SK-N-SH (cell line): ENCODE measurements around the gene C8B. TPM values are rescaled to one million over a fixed set of nuclear protein-coding genes. Genes with fewer than 3 reads are reported as not detected.
A peak's percentile ranks its signal among the peaks of the same experiment; 100 is the strongest.

Experiments used
- CTCF ChIA-PET: fragments of 300-600, 350-600 bp; formaldehyde crosslinking; extraction: SDS; loops from one replicate; lab custom pipeline; 2021; lab: Yijun Ruan, JAX
- POLR2A ChIA-PET: fragments of 350-600 bp; sonication (Branson Sonifier 250); formaldehyde crosslinking; extraction: SDS; loops from one replicate; lab custom pipeline; 2020; ENCODE audit warnings: antibody characterized with exemption, inconsistent platforms; lab: Yijun Ruan, JAX
- DNase-seq: peaks from one replicate; pipeline ENCODE4 v3.0.0; 2012
- H2AFZ ChIP-seq: fragments of 200-600 bp; sonication (generic); 2 replicates; pipeline ENCODE4 v1.8.1; 2016; ENCODE audit warnings: antibody characterized with exemption, mild to moderate bottlenecking, low read depth
- H3F3A ChIP-seq: fragments of 200-600 bp; sonication (generic); replicated peaks from 2 replicates; pipeline ENCODE3; 2016; ENCODE audit warnings: antibody characterized with exemption, mild to moderate bottlenecking; ENCODE audit not compliant: insufficient read depth
- H3K27ac ChIP-seq, 2 experiments: fragments of 200-500 bp in 1 of 2; fragments of 200-600 bp in 1 of 2; sonication (Bioruptor generic) in 1 of 2; sonication (generic), shearing (Covaris generic) in 1 of 2; 2 replicates each; pipeline versions ENCODE4 v1.5.1 to v1.6.1; 2014 to 2016; ENCODE audit warnings: low read depth in 2 of 2, inconsistent platforms in 1 of 2, low read length in 1 of 2, mild to moderate bottlenecking in 1 of 2, mixed read lengths in 1 of 2
- H3K27me3 ChIP-seq: fragments of 200-600 bp; sonication (generic), shearing (Covaris generic); 2 replicates; pipeline ENCODE4 v1.6.1; 2016; ENCODE audit warnings: mixed run types; ENCODE audit not compliant: insufficient read depth
- H3K36me3 ChIP-seq, 2 experiments: fragments of 200-500 bp in 1 of 2; fragments of 200-600 bp in 1 of 2; sonication (Bioruptor generic) in 1 of 2; sonication (generic) in 1 of 2; replicated peaks in 1 of 2; 2 replicates each; pipeline versions ENCODE3 to v1.5.1; 2014 to 2016; ENCODE audit warnings: low read length in 1 of 2, mild to moderate bottlenecking in 1 of 2; ENCODE audit not compliant: insufficient read depth in 2 of 2, control insufficient read depth in 1 of 2
- H3K4me1 ChIP-seq, 2 experiments: fragments of 200-500 bp in 1 of 2; fragments of 200-600 bp in 1 of 2; sonication (Bioruptor generic) in 1 of 2; sonication (generic), shearing (Covaris generic) in 1 of 2; 2 replicates each; pipeline versions ENCODE4 v1.5.1 to v1.6.1; 2014 to 2016; ENCODE audit warnings: low read depth in 1 of 2, low read length in 1 of 2, mixed run types in 1 of 2; ENCODE audit not compliant: insufficient read depth in 2 of 2, control insufficient read depth in 1 of 2
- H3K4me2 ChIP-seq: fragments of 200-600 bp; sonication (generic), shearing (Covaris generic); 2 replicates; pipeline ENCODE4 v1.6.1; 2017; ENCODE audit warnings: mixed run types
- H3K4me3 ChIP-seq, 2 experiments: fragments of 200-500 bp in 1 of 2; fragments of 200-600 bp in 1 of 2; sonication (Bioruptor generic) in 1 of 2; sonication (generic), shearing (Covaris generic) in 1 of 2; 2 replicates each; pipeline versions ENCODE4 v1.5.1 to v1.8.1; 2014 to 2016; ENCODE audit warnings: low read depth in 2 of 2, inconsistent platforms in 1 of 2, low read length in 1 of 2, mild to moderate bottlenecking in 1 of 2, mixed read lengths in 1 of 2, moderate library complexity in 1 of 2
- H3K79me2 ChIP-seq: fragments of 200-600 bp; sonication (generic); 2 replicates; pipeline ENCODE4 v1.8.1; 2017; ENCODE audit warnings: mild to moderate bottlenecking; ENCODE audit not compliant: insufficient read depth
- H3K9ac ChIP-seq: fragments of 200-600 bp; sonication (generic); 2 replicates; pipeline ENCODE4 v1.6.1; 2017; ENCODE audit warnings: mixed run types
- H3K9me2 ChIP-seq: fragments of 200-600 bp; sonication (generic); 2 replicates; pipeline ENCODE4 v1.6.1; 2017; ENCODE audit warnings: mixed run types
- H3K9me3 ChIP-seq: fragments of 200-600 bp; sonication (generic); 2 replicates; pipeline ENCODE4 v1.6.1; 2017; ENCODE audit warnings: mixed run types, mild to moderate bottlenecking, moderate library complexity
- H4K20me1 ChIP-seq: fragments of 200-600 bp; sonication (generic); 2 replicates; pipeline ENCODE4 v1.6.1; 2017; ENCODE audit warnings: mild to moderate bottlenecking, mixed run types; ENCODE audit not compliant: insufficient read depth
- ELF1 ChIP-seq: IDR thresholded peaks from 2 replicates; pipeline ENCODE4 v1.4.0; 2012
- EP300 ChIP-seq, 2 experiments: IDR thresholded peaks; 2 replicates each; pipeline versions ENCODE4 v1.4.0 to v1.6.1; 2012; ENCODE audit warnings: borderline replicate concordance in 1 of 2, low read depth in 1 of 2, low read length in 1 of 2
- FOXJ3 ChIP-seq: sonication (generic); formaldehyde crosslinking; IDR thresholded peaks from 2 replicates; pipeline ENCODE4 v1.5.1; 2020; ENCODE audit warnings: mild to moderate bottlenecking, missing genetic modification reagents
- GABPA ChIP-seq: IDR thresholded peaks from 2 replicates; pipeline ENCODE4 v1.4.0; 2012; ENCODE audit warnings: low read depth, mild to moderate bottlenecking
- GATA2 ChIP-seq: sonication (generic); formaldehyde crosslinking; IDR thresholded peaks from 2 replicates; pipeline ENCODE4 v1.5.0; 2020; ENCODE audit warnings: mild to moderate bottlenecking, missing genetic modification reagents
- JUND ChIP-seq: IDR thresholded peaks from 2 replicates; pipeline ENCODE4 v1.4.0; 2012
- MEF2A ChIP-seq: IDR thresholded peaks from 2 replicates; pipeline ENCODE4 v1.4.0; 2012; ENCODE audit warnings: low read depth, borderline replicate concordance
- NRF1 ChIP-seq: IDR thresholded peaks from 2 replicates; pipeline ENCODE4 v1.6.1; 2012; ENCODE audit warnings: low read depth, mild to moderate bottlenecking, low read length
- RAD21 ChIP-seq: IDR thresholded peaks from 2 replicates; pipeline ENCODE4 v1.6.1; 2012; ENCODE audit warnings: mild to moderate bottlenecking, low read length
- RCOR1 ChIP-seq: fragments of 150-350 bp; IDR thresholded peaks from 2 replicates; pipeline ENCODE4 v1.6.1; 2017; ENCODE audit warnings: antibody characterized with exemption, low read length
- TAF1 ChIP-seq: IDR thresholded peaks from 2 replicates; pipeline ENCODE4 v1.6.1; 2012; ENCODE audit warnings: low read depth, mild to moderate bottlenecking, low read length, moderate library complexity, borderline replicate concordance
- TCF12 ChIP-seq: IDR thresholded peaks from 2 replicates; pipeline ENCODE4 v1.4.0; 2012
- WGBS: methylation state at CpG from one replicate; pipeline ENCODE4 v1.1.6; 2017; ENCODE audit warnings: low lambda C conversion rate; 5-methylcytosine and 5-hydroxymethylcytosine counted together
- polyA plus RNA-seq, 3 experiments: library from polyadenylated mRNA; depleted of rRNA; stranded (reverse); fragments of >200 nt; gene quantifications; 2 replicates each; pipeline ENCODE4 v1.2.3, GENCODE V29; 2012
- TF ChIP-seq, protein P1 (sequence below): fragments of 200-600 bp; sonication (generic); IDR thresholded peaks from 2 replicates; pipeline ENCODE4 v1.6.1; 2017; ENCODE audit warnings: antibody characterized with exemption, mild to moderate bottlenecking, moderate library complexity
- TF ChIP-seq, protein P2 (sequence below): IDR thresholded peaks from 2 replicates; pipeline ENCODE4; 2012
- TF ChIP-seq, protein P3 (sequence below): fragments of 150-350 bp; IDR thresholded peaks from 2 replicates; pipeline ENCODE4 v1.6.1; 2016; ENCODE audit warnings: mild to moderate bottlenecking, low read depth, low read length
- TF ChIP-seq, protein P4 (sequence below): IDR thresholded peaks from 2 replicates; pipeline ENCODE4 v1.4.0; 2012; ENCODE audit warnings: low read depth, borderline replicate concordance

C8B gene
- polyA plus RNA-seq, 1 of the 3 experiments (the other 2 are of a cell fraction): not detected

DNA sequence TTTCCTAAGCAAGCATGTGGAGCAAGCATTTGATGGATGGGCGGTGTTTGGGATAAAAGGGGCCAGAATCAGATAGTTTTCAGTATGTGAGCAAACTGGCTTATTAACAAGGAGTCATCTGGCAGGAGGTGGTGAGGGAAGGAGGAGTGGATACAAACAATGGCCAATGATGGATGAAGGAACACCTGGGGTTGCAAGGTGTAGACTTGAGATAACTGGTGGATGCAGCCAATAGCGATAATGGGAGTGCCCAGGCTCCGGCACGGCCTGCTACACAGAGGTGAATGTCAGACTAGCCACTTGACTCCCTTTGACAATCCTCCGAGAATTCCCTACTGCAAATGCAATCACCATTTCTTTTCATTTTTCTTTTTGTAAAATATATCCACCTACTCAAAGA is 41.7 kb downstream of the C8B start:
- 66% methylated on average over 5 of the region's 5 CpGs for WGBS
- Histone ChIP-seq H4K20me1 (no peaks in the 10 kb centered on the region), H3K9me2 (no peaks in the 10 kb centered on the region), H3K9ac (no peak overlapping the region), H3K4me2 (no peak overlapping the region), H3K4me1 (peaks cover 0 to 6% of the 10 kb centered on the region in 2 experiments; a peak in 1 of 4 replicates), H3K79me2 (no peaks in the 10 kb centered on the region), H3F3A (no peaks in the 10 kb centered on the region), H3K27me3 (no peaks in the 10 kb centered on the region), H3K4me3 (no peak overlapping the region), H3K9me3 (no peaks in the 10 kb centered on the region)
- DNase-seq: peak; percentile 26
- POLR2A ChIA-PET: no interaction called here
- CTCF ChIA-PET: no interaction called here
- TF ChIP-seq GATA2 (CRISPR knock-in tag) (no peak), EP300 (IDR thresholded peaks at IDR 0.05; ENCODE audit: borderline replicate concordance in 1 of 2, low read depth in 1 of 2, low read length in 1 of 2) (peak in 1 of 2 experiments; percentile 42; a peak in 1 of 4 replicates)
- TF ChIP-seq, all 33 proteins: peak for 1
- Histone ChIP-seq H3K27ac (no peak overlapping the region), H2AFZ (no peak overlapping the region), H3K36me3 (no peaks in the 10 kb centered on the region)

DNA sequence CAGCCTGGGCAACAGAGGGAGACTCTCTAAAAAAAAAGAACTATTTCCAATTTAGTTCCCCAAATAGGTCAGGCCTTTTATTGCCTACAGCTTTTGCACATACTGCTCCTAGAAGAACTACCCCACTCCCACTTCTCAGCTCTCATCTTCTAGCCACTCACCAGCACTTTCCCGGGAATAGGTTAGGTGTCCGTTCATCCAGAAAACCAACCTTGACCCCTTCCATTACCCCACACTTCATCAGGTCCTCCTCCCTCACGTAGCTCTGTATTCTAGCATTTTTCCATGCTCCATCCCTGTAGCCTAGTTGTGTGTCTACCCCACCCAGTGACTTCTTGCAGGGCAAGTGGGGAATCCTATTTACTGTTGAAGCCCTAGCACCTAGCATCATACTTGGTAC is 42.6 kb downstream of the C8B start:
- peaks cover 0 to 6% of the 10 kb centered on the region in 2 experiments; a peak in 1 of 4 replicates for H3K4me1 ChIP-seq
- H3K27ac ChIP-seq: no peak overlapping the region
- H3K9me2 ChIP-seq: no peaks in the 10 kb centered on the region
- H3K9ac ChIP-seq: no peak overlapping the region
- H3F3A ChIP-seq: no peaks in the 10 kb centered on the region
- no peaks in the 10 kb centered on the region for H3K27me3 ChIP-seq
- H4K20me1 ChIP-seq: no peaks in the 10 kb centered on the region
- TF ChIP-seq, protein P1, sequence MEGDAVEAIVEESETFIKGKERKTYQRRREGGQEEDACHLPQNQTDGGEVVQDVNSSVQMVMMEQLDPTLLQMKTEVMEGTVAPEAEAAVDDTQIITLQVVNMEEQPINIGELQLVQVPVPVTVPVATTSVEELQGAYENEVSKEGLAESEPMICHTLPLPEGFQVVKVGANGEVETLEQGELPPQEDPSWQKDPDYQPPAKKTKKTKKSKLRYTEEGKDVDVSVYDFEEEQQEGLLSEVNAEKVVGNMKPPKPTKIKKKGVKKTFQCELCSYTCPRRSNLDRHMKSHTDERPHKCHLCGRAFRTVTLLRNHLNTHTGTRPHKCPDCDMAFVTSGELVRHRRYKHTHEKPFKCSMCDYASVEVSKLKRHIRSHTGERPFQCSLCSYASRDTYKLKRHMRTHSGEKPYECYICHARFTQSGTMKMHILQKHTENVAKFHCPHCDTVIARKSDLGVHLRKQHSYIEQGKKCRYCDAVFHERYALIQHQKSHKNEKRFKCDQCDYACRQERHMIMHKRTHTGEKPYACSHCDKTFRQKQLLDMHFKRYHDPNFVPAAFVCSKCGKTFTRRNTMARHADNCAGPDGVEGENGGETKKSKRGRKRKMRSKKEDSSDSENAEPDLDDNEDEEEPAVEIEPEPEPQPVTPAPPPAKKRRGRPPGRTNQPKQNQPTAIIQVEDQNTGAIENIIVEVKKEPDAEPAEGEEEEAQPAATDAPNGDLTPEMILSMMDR: no peak
- no peak for TF ChIP-seq NRF1
- no peak for TF ChIP-seq TAF1
- TF ChIP-seq, protein P2, sequence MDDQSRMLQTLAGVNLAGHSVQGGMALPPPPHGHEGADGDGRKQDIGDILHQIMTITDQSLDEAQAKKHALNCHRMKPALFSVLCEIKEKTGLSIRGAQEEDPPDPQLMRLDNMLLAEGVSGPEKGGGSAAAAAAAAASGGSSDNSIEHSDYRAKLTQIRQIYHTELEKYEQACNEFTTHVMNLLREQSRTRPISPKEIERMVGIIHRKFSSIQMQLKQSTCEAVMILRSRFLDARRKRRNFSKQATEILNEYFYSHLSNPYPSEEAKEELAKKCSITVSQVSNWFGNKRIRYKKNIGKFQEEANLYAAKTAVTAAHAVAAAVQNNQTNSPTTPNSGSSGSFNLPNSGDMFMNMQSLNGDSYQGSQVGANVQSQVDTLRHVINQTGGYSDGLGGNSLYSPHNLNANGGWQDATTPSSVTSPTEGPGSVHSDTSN: no peak
- TF ChIP-seq, protein P3, sequence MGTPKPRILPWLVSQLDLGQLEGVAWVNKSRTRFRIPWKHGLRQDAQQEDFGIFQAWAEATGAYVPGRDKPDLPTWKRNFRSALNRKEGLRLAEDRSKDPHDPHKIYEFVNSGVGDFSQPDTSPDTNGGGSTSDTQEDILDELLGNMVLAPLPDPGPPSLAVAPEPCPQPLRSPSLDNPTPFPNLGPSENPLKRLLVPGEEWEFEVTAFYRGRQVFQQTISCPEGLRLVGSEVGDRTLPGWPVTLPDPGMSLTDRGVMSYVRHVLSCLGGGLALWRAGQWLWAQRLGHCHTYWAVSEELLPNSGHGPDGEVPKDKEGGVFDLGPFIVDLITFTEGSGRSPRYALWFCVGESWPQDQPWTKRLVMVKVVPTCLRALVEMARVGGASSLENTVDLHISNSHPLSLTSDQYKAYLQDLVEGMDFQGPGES: no peak
- TF ChIP-seq GABPA: no peak
- no peak for TF ChIP-seq MEF2A
- TF ChIP-seq, protein P4, sequence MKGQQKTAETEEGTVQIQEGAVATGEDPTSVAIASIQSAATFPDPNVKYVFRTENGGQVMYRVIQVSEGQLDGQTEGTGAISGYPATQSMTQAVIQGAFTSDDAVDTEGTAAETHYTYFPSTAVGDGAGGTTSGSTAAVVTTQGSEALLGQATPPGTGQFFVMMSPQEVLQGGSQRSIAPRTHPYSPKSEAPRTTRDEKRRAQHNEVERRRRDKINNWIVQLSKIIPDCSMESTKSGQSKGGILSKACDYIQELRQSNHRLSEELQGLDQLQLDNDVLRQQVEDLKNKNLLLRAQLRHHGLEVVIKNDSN: no peak
- TF ChIP-seq RCOR1: no peak
- no peak for TF ChIP-seq JUND
- TF ChIP-seq TCF12: no peak
- TF ChIP-seq ELF1: no peak
- no peak for TF ChIP-seq RAD21
- TF ChIP-seq FOXJ3 (CRISPR knock-in tag): no peak
- no peak for TF ChIP-seq EP300 (IDR thresholded peaks at IDR 0.05; ENCODE audit: borderline replicate concordance in 1 of 2, low read depth in 1 of 2, low read length in 1 of 2)
- TF ChIP-seq, all 33 proteins: peak for 0
- Histone ChIP-seq H3K36me3 (no peaks in the 10 kb centered on the region), H2AFZ (no peak overlapping the region), H3K4me3 (no peak overlapping the region), H3K9me3 (no peaks in the 10 kb centered on the region), H3K4me2 (no peak overlapping the region), H3K79me2 (no peaks in the 10 kb centered on the region)
- whole genome bisulfite sequencing: 31% methylated on average over 3 of the region's 3 CpGs
- ChIA-PET CTCF (no interaction called here), POLR2A (no interaction called here)
- no peak for DNase-seq
